Activated B cell treated with CpG ODN at 0.5 μM for 24 hours (primary cell): Measurements from ENCODE around the gene CCR2. TPM values are rescaled to one million over a fixed set of nuclear protein-coding genes. Genes with fewer than 3 reads are reported as not detected.
A peak's percentile ranks its signal among the peaks of the same experiment; 100 is the strongest.

Experiments used
- ATAC-seq: fragments of 200-7000 bp; cut with Tn5 transposase; one replicate; pipeline ENCODE4 v1.10.0; 2021; ENCODE audit warnings: low read depth, mild to moderate bottlenecking, moderate library complexity
- CTCF ChIA-PET: fragments of 350-600 bp; sonication (Branson Sonifier 250); formaldehyde crosslinking; loops from one replicate; lab custom pipeline; 2021; ENCODE audit warnings: antibody characterized with exemption; lab: Charles Lee
- POLR2A ChIA-PET: fragments of 350-600 bp; sonication (Branson Sonifier 250); formaldehyde crosslinking; loops from one replicate; lab custom pipeline; 2021; ENCODE audit warnings: antibody characterized with exemption; lab: Charles Lee
- DNase-seq: peaks from one replicate; pipeline ENCODE4 v3.0.0; 2022
- H3K27ac Mint-ChIP-seq: one replicate; pipeline ENCODE4 v1.8.0; 2020; ENCODE audit warnings: mixed read lengths
- H3K27me3 Mint-ChIP-seq: one replicate; pipeline ENCODE4 v1.8.0; 2021; ENCODE audit warnings: mixed read lengths
- H3K36me3 Mint-ChIP-seq: one replicate; pipeline ENCODE4 v1.8.0; 2021; ENCODE audit warnings: low read depth, mixed read lengths
- H3K4me1 Mint-ChIP-seq: one replicate; pipeline ENCODE4 v1.8.0; 2021; ENCODE audit warnings: mixed read lengths
- H3K4me3 Mint-ChIP-seq: one replicate; pipeline ENCODE4 v1.8.0; 2020; ENCODE audit warnings: mild to moderate bottlenecking, mixed read lengths
- H3K9me3 Mint-ChIP-seq: one replicate; pipeline ENCODE4 v1.8.0; 2020; ENCODE audit warnings: mixed read lengths
- CTCF ChIP-seq: fragments of 200-600 bp; IDR thresholded peaks from one replicate; pipeline ENCODE4 v1.8.0; 2022; ENCODE audit warnings: antibody characterized with exemption, mild to moderate bottlenecking
- intact Hi-C: fragments of 100-400 bp; cut with micrococcal nuclease; formaldehyde crosslinking; loops from one replicate; pipeline ENCODE4 v1.15.1; 2024
- total RNA-seq: library from RNA; stranded (reverse); gene quantifications from 2 replicates; pipeline ENCODE4 v1.2.3, GENCODE V29; 2022

The CCR2 gene
- total RNA-seq, result 0.16 and 0.29 TPM in 2 replicates

- POLR2A ChIA-PET, result no interaction called here
- intact Hi-C loops, result no loop called here
- CTCF ChIA-PET, result interaction anchor here (0.6 to 1.6 kb wide), 4 partner anchors 15 to 415 kb away, joined by 3 to 4 read pairs (median 3); no protein-coding TSS in a partner anchor
These were observed at the start of gene CCR2 for GRCh38 chr3:46353647-46354410. TSS of gene CCR2 (plus strand) at chr3:46354111. CDS start at chr3:46357528, 3,417 bp downstream.

DNA sequence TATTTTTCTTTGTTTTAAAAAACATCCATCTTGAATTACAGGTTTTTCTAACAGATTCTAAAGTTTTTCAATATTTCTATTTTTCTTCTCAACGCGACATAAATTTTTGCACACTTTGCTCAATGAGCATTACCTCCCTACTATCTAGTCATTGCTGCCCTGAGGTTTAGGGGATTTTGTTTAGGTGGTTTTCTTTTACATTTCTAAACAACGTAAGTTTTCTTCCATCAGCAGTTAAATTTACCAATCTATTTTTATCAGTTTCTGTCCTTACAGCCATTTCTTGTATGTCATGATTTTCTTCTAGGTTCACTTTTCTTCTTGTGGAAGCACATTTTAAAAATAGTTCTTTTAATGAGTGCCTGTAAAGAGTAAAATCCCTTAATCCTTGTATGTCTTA, 49.2 kb upstream of the CCR2 start:
- H3K27me3 Mint-ChIP-seq, result no peaks in the 10 kb centered on the region
- no peak overlapping the region for H3K4me3 Mint-ChIP-seq
- CTCF ChIA-PET, result no interaction called here
- no peaks in the 10 kb centered on the region for H3K36me3 Mint-ChIP-seq
- no peak for ATAC-seq
- POLR2A ChIA-PET, result no interaction called here
- no peak overlapping the region for H3K27ac Mint-ChIP-seq
- no peak for DNase-seq
- intact Hi-C loops, result no loop called here
- no peak for TF ChIP-seq CTCF
- no peaks in the 10 kb centered on the region for H3K9me3 Mint-ChIP-seq
- H3K4me1 Mint-ChIP-seq, result peaks cover 28% of the 10 kb centered on the region

More at GRCh38 chr3:46353647-46354410, at the start of gene CCR2:
- H3K4me1 Mint-ChIP-seq, result peaks cover 76% of the 10 kb centered on the region
- no peaks in the 10 kb centered on the region for H3K27me3 Mint-ChIP-seq
- ATAC-seq (peak; percentile 47), DNase-seq (no peak)
- no peaks in the 10 kb centered on the region for H3K36me3 Mint-ChIP-seq
- H3K27ac Mint-ChIP-seq, result no peak within 1 kb of the TSS
- no peak for TF ChIP-seq CTCF
- H3K9me3 Mint-ChIP-seq, result no peaks in the 10 kb centered on the region
- H3K4me3 Mint-ChIP-seq, result peak within 1 kb of the TSS; percentile 60

- intact Hi-C loops, result no loop called here
- DNase-seq (no peak), ATAC-seq (no peak)
- TF ChIP-seq CTCF, result no peak
- ChIA-PET CTCF (no interaction called here), POLR2A (no interaction called here)
- peaks cover 37% of the 10 kb centered on the region for H3K4me1 Mint-ChIP-seq
- H3K27me3 Mint-ChIP-seq, result no peaks in the 10 kb centered on the region
- no peak overlapping the region for H3K27ac Mint-ChIP-seq
- H3K4me3 Mint-ChIP-seq, result no peak overlapping the region
- H3K36me3 Mint-ChIP-seq, result no peaks in the 10 kb centered on the region
- H3K9me3 Mint-ChIP-seq, result peaks cover 5% of the 10 kb centered on the region
These were observed 40.9 kb upstream of the CCR2 start for GRCh38 chr3:46312991-46313390.

- no peak for DNase-seq
- ChIA-PET POLR2A (interaction anchor here (0.6 kb wide), 1 partner anchor 616 kb away, joined by 3 read pairs; no protein-coding TSS in a partner anchor), CTCF (interaction anchor here (0.6 kb wide), 1 partner anchor 21 kb away, joined by 3 read pairs; no protein-coding TSS in a partner anchor)
- Mint-ChIP-seq H3K36me3 (no peaks in the 10 kb centered on the region), H3K27me3 (no peaks in the 10 kb centered on the region), H3K27ac (no peak overlapping the region), H3K4me1 (peaks cover 40% of the 10 kb centered on the region), H3K9me3 (peaks cover 5% of the 10 kb centered on the region), H3K4me3 (no peak overlapping the region)
- TF ChIP-seq CTCF, result no peak
- intact Hi-C loops, result no loop called here
- ATAC-seq, result no peak
These were observed 39.4 kb upstream of the CCR2 start for GRCh38 chr3:46314517-46314916.

DNA sequence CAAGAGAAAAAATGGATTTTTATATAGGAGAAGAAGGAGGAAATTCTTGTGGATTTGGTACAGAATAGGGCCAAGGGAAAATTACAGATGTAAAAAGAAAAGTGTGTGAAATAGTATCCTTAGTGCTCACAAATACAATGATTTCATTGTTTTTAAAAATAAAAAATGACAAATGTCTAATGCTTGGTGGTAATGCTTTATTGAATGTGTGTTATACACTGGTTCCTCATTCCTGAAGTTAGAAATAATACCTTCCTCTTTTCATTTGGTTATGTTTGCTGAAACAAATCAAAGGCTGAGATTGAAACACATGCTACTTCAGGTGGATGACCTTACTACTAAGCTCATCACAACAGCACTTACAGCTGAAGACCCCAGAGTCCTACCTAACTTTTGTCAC, 37.7 kb upstream of the CCR2 start:
- no peak for TF ChIP-seq CTCF
- DNase-seq (no peak), ATAC-seq (peak; percentile 56)
- H3K4me1 Mint-ChIP-seq, result peaks cover 51% of the 10 kb centered on the region
- H3K9me3 Mint-ChIP-seq, result peaks cover 5% of the 10 kb centered on the region
- H3K4me3 Mint-ChIP-seq, result peak overlapping the region; percentile 37
- intact Hi-C loops, result no loop called here
- no peaks in the 10 kb centered on the region for H3K27me3 Mint-ChIP-seq
- ChIA-PET POLR2A (interaction anchor here (0.8 kb wide), 1 partner anchor 94 kb away, joined by 3 read pairs; no protein-coding TSS in a partner anchor), CTCF (no interaction called here)
- H3K27ac Mint-ChIP-seq, result peak overlapping the region; percentile 68
- no peaks in the 10 kb centered on the region for H3K36me3 Mint-ChIP-seq
